Measurements from ENCODE around the gene IP6K1.
A peak's percentile ranks its signal among the peaks of the same experiment; 100 is the strongest.
"Not testable (repeated sequence)": the region's sequence is repeated elsewhere in the genome, so short reads cannot be mapped to it uniquely, and the experiment has no call there.

Gene IP6K1

DNA sequence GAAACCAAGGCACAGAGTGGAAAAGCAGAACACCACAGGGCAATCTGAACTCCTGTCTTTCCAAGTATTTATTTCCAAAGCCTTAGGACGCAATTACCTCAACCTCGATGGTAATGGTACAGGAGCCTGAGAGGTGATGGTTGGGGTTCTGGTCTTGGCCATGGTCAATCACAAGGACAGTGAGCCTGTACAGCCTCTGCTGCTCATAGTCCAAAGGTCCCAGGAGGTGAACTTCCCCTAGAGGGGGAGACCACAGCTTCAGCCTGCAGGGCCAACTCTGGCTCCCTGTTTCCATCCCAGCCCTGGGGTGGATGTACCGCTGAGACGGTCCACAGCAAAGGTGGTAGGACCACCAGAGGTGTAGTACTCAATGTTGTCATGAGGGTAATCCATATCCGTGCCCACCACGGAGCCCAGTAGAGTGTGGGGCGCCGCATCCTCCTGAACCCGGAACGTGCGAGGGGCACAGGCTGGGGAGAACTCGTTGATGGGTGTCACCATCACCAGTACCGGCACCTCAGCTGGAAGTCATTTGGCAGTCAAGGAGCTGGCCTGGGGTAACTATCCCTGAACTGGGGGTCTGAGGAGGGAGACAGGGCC lies 7.2 kb upstream of the IP6K1 start:
- Histone ChIP-seq H3K27ac (ENCODE audit: insufficient read depth, low read length, poor library complexity, severe bottlenecking) (no peak overlapping the region), H3K36me3 (ENCODE audit: control insufficient read depth, insufficient read depth, low read length) (no peaks in the 10 kb centered on the region), H3K4me3 (ENCODE audit: insufficient read depth, low read depth, low read length, poor library complexity, severe bottlenecking) (no peak overlapping the region), H3K27me3 (replicated peaks; ENCODE audit: control insufficient read depth, insufficient read depth, low read length, poor library complexity, severe bottlenecking) (no peaks in the 10 kb centered on the region), H3K9me3 (ENCODE audit: control insufficient read depth, low read length) (no peaks in the 10 kb centered on the region), H3K4me1 (ENCODE audit: control insufficient read depth, insufficient read depth, low read length, poor library complexity, severe bottlenecking) (peaks cover 3% of the 10 kb centered on the region)
- DNase-seq = no peak

GRCh38 chr3:49792371-49793150 lies 6.2 kb upstream of the IP6K1 start:
- H3K4me3 ChIP-seq (ENCODE audit: insufficient read depth, low read depth, low read length, poor library complexity, severe bottlenecking) = no peak overlapping the region
- H3K36me3 ChIP-seq (ENCODE audit: control insufficient read depth, insufficient read depth, low read length) = no peaks in the 10 kb centered on the region
- H3K27ac ChIP-seq (ENCODE audit: insufficient read depth, low read length, poor library complexity, severe bottlenecking) = no peak overlapping the region
- no peaks in the 10 kb centered on the region for H3K27me3 ChIP-seq (replicated peaks; ENCODE audit: control insufficient read depth, insufficient read depth, low read length, poor library complexity, severe bottlenecking)
- no peaks in the 10 kb centered on the region for H3K9me3 ChIP-seq (ENCODE audit: control insufficient read depth, low read length)
- H3K4me1 ChIP-seq (ENCODE audit: control insufficient read depth, insufficient read depth, low read length, poor library complexity, severe bottlenecking) = peaks cover 3% of the 10 kb centered on the region
- DNase-seq = no peak

DNA sequence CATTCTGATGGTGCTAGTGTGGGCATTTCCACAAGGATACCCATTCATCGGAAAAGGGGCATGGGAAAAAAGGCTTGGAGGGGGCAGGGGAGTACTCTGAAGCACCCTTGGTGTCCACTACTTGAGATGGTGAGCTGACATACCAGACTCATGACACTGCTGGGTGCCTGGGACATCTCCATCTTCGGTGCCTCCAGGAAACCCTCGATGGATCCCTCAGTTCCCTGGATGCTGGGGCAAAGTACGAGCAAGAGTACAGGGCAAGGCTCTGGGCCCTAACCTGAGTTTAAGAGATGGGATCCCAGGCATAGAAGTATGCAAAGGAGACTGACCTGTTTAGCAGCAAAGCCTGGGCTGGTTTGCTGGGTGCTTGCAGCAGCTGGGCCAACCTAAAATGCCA lies 5.2 kb upstream of the IP6K1 start:
- no peak for DNase-seq
- H3K27me3 ChIP-seq (replicated peaks; ENCODE audit: control insufficient read depth, insufficient read depth, low read length, poor library complexity, severe bottlenecking) = no peaks in the 10 kb centered on the region
- no peaks in the 10 kb centered on the region for H3K9me3 ChIP-seq (ENCODE audit: control insufficient read depth, low read length)
- no peak overlapping the region for H3K27ac ChIP-seq (ENCODE audit: insufficient read depth, low read length, poor library complexity, severe bottlenecking)
- peaks cover 10% of the 10 kb centered on the region for H3K4me1 ChIP-seq (ENCODE audit: control insufficient read depth, insufficient read depth, low read length, poor library complexity, severe bottlenecking)
- no peak overlapping the region for H3K4me3 ChIP-seq (ENCODE audit: insufficient read depth, low read depth, low read length, poor library complexity, severe bottlenecking)
- H3K36me3 ChIP-seq (ENCODE audit: control insufficient read depth, insufficient read depth, low read length) = no peaks in the 10 kb centered on the region

DNA sequence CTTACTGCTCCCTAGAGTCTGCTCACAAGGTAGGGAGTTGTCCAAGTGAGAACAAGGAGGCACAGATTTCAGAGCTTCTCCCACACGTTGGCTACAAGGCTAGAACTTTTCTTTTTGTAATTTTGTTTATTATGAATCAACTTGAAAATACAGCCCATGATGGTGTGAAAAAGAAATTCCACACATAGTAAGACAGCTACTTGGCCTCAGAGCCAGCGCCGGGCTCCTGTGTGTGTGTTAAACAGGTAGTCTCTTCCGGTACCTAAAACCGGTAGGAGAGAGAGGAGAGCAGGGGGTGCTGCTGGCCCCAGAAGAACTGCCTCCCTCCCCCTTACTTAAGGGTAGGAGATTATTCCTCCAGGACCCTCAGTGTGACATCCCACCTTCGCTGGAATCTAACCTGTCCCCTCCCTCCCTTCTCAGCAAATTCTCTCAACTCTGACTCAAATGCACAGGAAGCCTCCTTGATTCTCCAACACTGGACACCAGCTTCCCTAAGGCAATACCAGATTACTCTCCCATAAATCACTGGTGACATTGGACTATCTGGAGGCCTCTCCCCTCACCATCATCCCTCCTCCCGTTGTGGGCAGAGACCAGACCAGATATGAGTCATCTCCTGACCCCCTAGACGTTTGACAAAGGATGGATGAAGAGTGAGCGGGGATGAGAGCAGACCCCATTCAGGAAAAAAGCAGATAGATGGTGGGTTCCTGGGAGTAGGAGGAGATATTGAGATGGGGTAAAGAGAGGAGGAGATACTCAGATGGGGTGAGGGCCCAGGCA lies 4.5 kb upstream of the IP6K1 start:
- no peaks in the 10 kb centered on the region for H3K27me3 ChIP-seq (replicated peaks; ENCODE audit: control insufficient read depth, insufficient read depth, low read length, poor library complexity, severe bottlenecking)
- no peaks in the 10 kb centered on the region for H3K36me3 ChIP-seq (ENCODE audit: control insufficient read depth, insufficient read depth, low read length)
- no peak overlapping the region for H3K27ac ChIP-seq (ENCODE audit: insufficient read depth, low read length, poor library complexity, severe bottlenecking)
- H3K4me3 ChIP-seq (ENCODE audit: insufficient read depth, low read depth, low read length, poor library complexity, severe bottlenecking) = no peak overlapping the region
- no peaks in the 10 kb centered on the region for H3K9me3 ChIP-seq (ENCODE audit: control insufficient read depth, low read length)
- DNase-seq = no peak
- H3K4me1 ChIP-seq (ENCODE audit: control insufficient read depth, insufficient read depth, low read length, poor library complexity, severe bottlenecking) = peaks cover 10% of the 10 kb centered on the region

GRCh38 chr3:49788056-49788455 lies 1.7 kb upstream of the IP6K1 start:
- H3K27ac ChIP-seq (ENCODE audit: insufficient read depth, low read length, poor library complexity, severe bottlenecking) = no peak overlapping the region
- H3K36me3 ChIP-seq (ENCODE audit: control insufficient read depth, insufficient read depth, low read length) = no peaks in the 10 kb centered on the region
- no peaks in the 10 kb centered on the region for H3K27me3 ChIP-seq (replicated peaks; ENCODE audit: control insufficient read depth, insufficient read depth, low read length, poor library complexity, severe bottlenecking)
- no peak overlapping the region for H3K4me3 ChIP-seq (ENCODE audit: insufficient read depth, low read depth, low read length, poor library complexity, severe bottlenecking)
- DNase-seq = no peak
- no peaks in the 10 kb centered on the region for H3K9me3 ChIP-seq (ENCODE audit: control insufficient read depth, low read length)
- peaks cover 13% of the 10 kb centered on the region for H3K4me1 ChIP-seq (ENCODE audit: control insufficient read depth, insufficient read depth, low read length, poor library complexity, severe bottlenecking)

DNA sequence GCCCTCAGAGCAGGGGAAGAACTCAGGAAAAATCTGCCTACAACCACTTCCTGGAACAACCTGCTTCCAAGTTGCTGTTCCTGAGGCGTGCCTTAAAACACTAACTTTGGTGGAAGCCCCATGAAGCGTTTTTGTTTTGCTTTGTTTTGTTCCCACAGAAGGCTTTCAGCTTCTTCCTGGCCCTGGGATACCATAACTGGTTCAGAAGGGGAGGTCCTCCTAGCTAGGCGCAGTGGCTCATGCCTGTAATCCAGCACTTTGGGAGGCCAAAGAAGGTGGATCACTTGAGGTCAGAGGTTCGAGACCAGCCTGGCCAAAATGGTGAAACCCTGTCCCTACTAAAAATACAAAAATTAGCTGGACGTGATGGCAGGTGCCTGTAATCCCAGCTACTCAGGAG lies 1.2 kb upstream of the IP6K1 start:
- H3K4me1 ChIP-seq (ENCODE audit: control insufficient read depth, insufficient read depth, low read length, poor library complexity, severe bottlenecking) = peaks cover 13% of the 10 kb centered on the region
- no peak for DNase-seq
- H3K27me3 ChIP-seq (replicated peaks; ENCODE audit: control insufficient read depth, insufficient read depth, low read length, poor library complexity, severe bottlenecking) = no peaks in the 10 kb centered on the region
- no peaks in the 10 kb centered on the region for H3K9me3 ChIP-seq (ENCODE audit: control insufficient read depth, low read length)
- no peak overlapping the region for H3K27ac ChIP-seq (ENCODE audit: insufficient read depth, low read length, poor library complexity, severe bottlenecking)
- no peak overlapping the region for H3K4me3 ChIP-seq (ENCODE audit: insufficient read depth, low read depth, low read length, poor library complexity, severe bottlenecking)
- peaks cover under 1% of the 10 kb centered on the region for H3K36me3 ChIP-seq (ENCODE audit: control insufficient read depth, insufficient read depth, low read length)

DNA sequence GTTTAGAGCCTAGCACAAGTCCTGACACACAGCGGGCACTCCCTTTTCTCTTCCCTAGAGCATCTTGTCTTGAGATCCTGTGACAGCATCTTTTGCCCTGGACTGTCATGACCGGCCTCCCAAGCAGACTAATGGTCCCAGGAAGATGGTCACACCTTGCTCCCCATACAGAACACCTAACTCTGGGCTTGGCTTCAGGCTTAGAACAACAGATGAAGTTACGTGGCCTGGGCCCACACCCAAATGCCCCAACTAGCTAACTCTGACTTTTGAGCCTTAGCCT lies 781 bp upstream of the IP6K1 start:
- peaks cover 4% of the 10 kb centered on the region for H3K36me3 ChIP-seq (ENCODE audit: control insufficient read depth, insufficient read depth, low read length)
- peak overlapping the region; percentile 98 for H3K4me3 ChIP-seq (ENCODE audit: insufficient read depth, low read depth, low read length, poor library complexity, severe bottlenecking)
- H3K27me3 ChIP-seq (replicated peaks; ENCODE audit: control insufficient read depth, insufficient read depth, low read length, poor library complexity, severe bottlenecking) = no peaks in the 10 kb centered on the region
- no peak for DNase-seq
- H3K4me1 ChIP-seq (ENCODE audit: control insufficient read depth, insufficient read depth, low read length, poor library complexity, severe bottlenecking) = peaks cover 13% of the 10 kb centered on the region
- no peaks in the 10 kb centered on the region for H3K9me3 ChIP-seq (ENCODE audit: control insufficient read depth, low read length)
- peak overlapping the region; percentile 96 for H3K27ac ChIP-seq (ENCODE audit: insufficient read depth, low read length, poor library complexity, severe bottlenecking)

DNA sequence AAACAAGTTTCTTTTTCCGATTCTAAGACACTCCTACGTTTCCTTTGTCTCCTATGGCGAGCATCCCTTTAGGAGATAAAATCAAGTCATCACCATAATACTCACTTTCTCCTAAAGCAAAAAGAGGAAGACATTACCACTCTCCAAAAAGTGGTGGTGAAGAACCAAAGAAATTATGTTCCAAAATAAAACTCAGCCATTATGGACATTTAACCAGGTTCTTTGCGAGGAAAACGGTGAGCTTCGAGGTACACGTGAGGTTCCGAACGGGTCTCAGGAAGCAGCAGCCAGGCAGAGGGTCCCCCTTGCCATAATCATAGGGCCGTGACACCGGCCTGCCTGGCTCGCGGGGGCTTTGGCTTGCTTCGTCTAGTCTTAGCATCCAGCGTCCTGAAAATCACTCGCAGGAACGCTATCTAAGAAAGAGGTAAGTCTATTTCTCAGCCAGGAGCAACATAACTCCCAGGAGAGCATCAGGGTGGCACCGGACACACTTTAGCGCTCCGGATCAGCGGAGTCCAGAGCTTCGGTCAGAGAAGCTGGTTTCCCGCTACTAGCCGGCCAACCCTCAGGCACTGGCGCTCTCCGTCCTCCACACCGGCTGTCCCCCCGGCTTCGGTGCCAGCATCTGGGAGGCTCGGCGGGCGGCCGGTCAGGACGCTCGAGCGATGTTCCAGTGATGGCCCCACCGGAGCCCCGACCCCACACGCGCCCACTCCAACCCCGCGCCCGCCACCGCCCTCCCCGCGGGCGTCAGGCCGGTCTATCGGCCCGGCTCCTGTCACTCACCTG lies 581 bp downstream of the IP6K1 start:
- peak overlapping the region; percentile 96 for H3K27ac ChIP-seq (ENCODE audit: insufficient read depth, low read length, poor library complexity, severe bottlenecking)
- H3K36me3 ChIP-seq (ENCODE audit: control insufficient read depth, insufficient read depth, low read length) = peaks cover 4% of the 10 kb centered on the region
- no peaks in the 10 kb centered on the region for H3K9me3 ChIP-seq (ENCODE audit: control insufficient read depth, low read length)
- H3K27me3 ChIP-seq (replicated peaks; ENCODE audit: control insufficient read depth, insufficient read depth, low read length, poor library complexity, severe bottlenecking) = no peaks in the 10 kb centered on the region
- peak overlapping the region; percentile 98 for H3K4me3 ChIP-seq (ENCODE audit: insufficient read depth, low read depth, low read length, poor library complexity, severe bottlenecking)
- H3K4me1 ChIP-seq (ENCODE audit: control insufficient read depth, insufficient read depth, low read length, poor library complexity, severe bottlenecking) = peaks cover 14% of the 10 kb centered on the region
- DNase-seq = peak in 1 of 3 donors; percentile 8

GRCh38 chr3:49782277-49782676 lies 4.1 kb downstream of the IP6K1 start:
- H3K36me3 ChIP-seq (ENCODE audit: control insufficient read depth, insufficient read depth, low read length); H3K4me3 ChIP-seq (ENCODE audit: insufficient read depth, low read depth, low read length, poor library complexity, severe bottlenecking); H3K9me3 ChIP-seq (ENCODE audit: control insufficient read depth, low read length); DNase-seq; H3K27me3 ChIP-seq (replicated peaks; ENCODE audit: control insufficient read depth, insufficient read depth, low read length, poor library complexity, severe bottlenecking); H3K27ac ChIP-seq (ENCODE audit: insufficient read depth, low read length, poor library complexity, severe bottlenecking): not testable (repeated sequence)
- peaks cover 16% of the 10 kb centered on the region for H3K4me1 ChIP-seq (ENCODE audit: control insufficient read depth, insufficient read depth, low read length, poor library complexity, severe bottlenecking)

Data from effector memory CD4-positive, alpha-beta T cell (primary cell).